A549 treated with dexamethasone at 1 μM for 4 hours (cell line): Measurements from ENCODE around the gene PPOX. TPM values are rescaled to one million over a fixed set of nuclear protein-coding genes. Genes with fewer than 3 reads are reported as not detected.

Experiments
- total RNA-seq: library from RNA; stranded (reverse); fragments of 200-300 nt; extraction: Qiagen RNA extraction; gene quantifications from 5 replicates; pipeline ENCODE4 v1.2.3, GENCODE V29; 2022

PPOX gene
- 10.8 to 16.0 TPM (median 13.4 TPM) in 5 replicates for total RNA-seq

DNA sequence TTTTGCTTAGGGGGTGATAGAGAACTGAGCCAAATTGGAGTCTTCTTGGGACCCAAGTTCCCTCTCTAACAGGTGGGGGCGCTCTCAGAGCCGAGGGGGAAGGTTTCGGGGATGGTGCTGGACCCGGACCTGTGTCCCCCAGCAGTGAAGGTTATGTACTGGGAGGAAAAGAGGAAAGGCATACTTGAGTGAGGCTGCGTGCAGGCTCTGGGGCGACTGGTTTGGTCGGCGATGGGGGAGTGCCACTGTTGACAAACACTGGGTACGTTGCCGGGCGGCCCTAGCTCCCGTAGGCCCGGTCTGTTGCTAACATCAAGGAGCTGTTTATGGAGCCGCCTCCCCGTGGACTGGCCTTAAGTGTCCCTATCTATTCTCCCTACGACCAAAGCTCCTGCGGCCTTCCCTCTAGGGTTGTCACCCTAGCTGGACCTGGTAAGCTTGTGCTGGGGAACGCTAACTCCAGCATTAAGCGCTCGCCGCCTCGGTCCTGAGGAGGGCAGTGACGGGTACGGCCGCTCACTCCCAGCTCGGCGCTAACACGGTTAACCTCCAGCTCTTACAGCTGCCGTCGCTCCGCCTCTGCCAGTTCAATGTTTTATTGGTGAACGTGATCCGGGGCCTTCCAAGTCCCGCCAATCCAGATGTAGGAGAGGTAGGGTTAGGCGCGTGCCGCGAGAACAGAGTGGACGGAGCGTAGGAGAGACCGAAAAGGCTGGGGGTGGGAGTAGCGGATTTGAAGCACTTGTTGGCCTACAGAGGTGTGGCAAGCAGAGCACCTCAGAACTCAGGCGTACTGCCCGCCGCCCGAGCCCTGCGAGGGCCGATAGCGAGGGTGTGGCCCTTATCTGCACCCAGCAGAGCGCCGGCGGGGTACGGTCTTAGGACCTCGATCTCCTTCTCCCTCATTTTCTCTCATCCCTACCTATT lies at the start of gene PPOX:
Gene PPOX, plus strand, starts transcription at position 685 of the 927 bp plus-strand sequence. CDS start 422 bp downstream, outside the sequence.

DNA sequence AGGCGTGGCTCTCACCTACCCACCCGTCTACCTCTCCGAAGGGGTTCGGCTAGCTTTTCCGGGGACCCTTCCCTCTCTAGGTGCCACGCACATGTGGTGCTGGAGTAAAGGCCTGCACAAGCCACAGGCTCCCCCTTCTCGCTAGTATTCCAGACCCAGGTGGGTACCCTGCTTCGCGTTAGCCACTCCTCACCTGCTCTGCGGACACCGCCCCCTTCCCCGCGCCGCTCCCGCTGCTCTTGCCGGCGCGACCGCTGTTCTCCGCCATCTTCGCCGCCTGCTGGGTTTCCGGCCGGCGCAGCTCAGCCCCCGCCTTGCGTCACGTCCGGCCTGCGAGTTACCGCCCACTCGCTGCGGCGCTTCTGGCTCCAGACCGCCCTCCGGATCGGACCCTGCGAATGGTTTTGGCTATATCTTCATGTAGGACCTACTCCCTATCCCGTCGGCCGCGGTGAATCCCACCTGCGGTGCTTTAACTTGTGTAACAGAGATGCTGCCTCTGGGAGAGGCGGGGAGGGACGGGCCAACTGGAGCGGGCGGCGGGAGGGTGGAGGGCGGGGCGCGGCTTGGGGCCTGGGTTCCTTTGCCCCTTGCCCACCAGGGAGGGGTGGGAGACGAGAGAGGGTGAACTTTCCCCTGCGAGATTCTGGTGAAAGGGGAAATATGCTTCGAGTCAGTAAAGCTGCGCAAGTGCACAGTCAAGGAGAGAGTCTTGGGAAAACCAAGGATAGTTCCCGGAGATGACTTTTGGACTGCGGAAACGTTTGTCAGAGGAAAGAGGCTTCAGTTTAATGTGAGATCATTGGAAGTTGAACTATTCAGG lies 48.3 kb upstream of the PPOX start, which contains the start of the genes NIT1 and PFDN2:
Gene NIT1, plus strand, starts transcription at position 347 of the 823 bp plus-strand sequence. Its CDS starts 72 bp downstream, at position 419.
Gene PFDN2, minus strand, starts transcription at position 279 of the 823 bp plus-strand sequence. Its CDS starts 11 bp downstream, at position 268.

DNA sequence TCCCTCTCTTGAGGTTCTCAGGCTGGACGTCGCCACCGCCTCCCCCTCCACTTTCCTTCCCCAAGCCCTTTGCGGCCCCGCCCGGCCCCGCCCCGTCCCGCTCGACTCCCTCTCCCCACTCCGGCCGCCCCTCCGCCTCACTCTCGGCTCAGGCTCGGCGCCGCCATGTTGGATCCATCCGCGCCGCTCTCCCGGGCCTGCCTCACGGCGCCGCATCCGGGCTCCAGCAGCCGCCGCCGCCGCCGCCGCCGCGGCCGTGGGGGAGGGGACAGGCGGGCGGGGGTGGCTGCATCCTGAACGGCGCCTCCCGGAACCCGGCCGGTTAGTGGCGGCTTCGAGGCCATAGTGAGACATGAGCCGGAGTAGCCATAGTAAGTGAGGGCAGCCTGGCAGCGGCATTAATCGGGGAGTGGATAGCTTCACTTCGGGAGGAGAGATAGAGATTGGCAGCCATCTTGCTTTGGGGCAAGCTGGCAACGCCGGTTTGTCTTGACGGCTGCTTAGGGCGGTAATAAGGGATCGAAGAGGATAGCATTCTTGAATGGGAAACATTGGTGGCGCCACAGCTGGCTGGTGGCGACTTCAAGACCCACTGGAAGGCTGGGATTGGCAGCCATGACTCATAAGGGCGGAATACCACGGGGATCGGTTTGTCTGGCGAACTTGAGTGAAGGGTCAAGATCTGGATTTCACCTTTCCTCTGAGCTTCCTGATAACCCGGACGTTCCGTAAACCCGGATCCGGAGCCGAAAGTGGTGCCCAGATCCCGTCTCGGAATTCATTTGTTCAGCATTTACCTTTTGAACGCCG lies 33.6 kb upstream of the PPOX start, which contains the start of gene DEDD:
Gene DEDD, minus strand, starts transcription at position 258 of the 810 bp plus-strand sequence. CDS start 8,205 bp downstream, outside the sequence.

DNA sequence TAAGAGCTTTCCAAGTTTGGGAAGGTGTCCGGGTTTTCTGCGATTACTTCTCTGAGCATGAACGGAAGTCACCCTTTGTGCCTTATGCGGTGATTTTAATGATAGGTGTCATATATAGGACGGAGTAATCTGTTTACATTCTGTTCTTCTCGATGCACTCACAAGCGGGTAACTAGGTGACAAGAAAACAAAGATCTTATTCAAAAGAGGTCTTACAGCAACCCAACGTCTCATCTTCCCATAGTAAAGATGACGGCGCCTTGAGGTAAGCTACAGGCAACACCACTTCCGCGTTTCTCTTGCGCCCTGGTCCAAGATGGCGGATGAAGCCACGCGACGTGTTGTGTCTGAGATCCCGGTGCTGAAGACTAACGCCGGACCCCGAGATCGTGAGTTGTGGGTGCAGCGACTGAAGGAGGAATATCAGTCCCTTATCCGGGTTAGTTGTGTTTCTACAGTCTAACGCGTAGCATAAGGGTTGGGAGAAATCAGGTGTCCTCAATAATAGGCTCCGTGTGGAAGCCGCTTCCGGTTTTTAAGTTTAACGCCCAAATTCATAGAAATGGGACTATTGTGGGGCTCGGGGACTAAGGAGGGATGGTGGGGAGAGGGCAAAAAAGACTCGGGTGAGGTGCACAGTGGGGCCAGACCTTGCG lies 12.4 kb upstream of the PPOX start, which contains the start of gene UFC1:
Gene UFC1, plus strand, starts transcription at position 297 of the 656 bp plus-strand sequence. Its CDS starts 20 bp downstream, at position 317.

DNA sequence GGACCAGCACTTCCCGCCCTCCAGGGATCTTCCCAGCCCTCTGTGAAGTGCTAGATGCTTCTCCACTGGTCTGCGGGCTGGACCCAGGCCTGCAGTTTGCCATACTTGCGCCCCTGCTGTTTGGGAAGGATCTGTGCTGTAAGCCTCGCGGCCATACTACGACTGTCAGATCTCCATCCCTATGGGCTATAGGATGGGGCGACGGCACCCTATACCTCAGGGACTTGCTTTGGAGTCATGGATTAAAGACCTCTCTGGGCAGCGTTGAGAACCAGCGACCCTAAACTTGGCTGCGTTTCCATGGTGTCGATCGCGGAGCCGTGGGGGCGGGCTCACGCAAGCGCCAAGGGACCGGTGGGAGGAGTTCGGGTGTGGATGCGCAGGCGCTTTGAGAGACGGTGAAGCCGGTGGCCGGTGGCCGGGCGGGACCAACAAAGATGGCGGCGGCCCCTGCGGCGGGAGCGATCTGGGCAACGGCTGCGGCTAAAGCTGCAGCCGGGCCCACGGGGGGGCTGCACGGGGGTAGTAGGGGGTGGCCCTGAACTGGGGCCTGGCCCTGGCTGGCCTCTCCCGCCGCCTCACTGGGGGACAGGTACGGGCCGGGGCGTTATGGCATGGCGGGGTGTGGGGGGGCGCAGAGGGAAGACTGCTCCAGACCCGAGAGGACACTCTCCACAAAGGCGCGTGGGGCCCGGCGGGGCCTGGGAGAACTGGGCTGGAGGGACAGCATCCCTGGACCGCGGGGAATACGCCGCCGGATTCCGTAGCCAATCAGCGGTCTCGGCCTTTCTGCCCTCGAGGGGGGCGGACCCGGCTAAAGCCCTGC lies 6.9 kb upstream of the PPOX start, which contains the start of gene USP21:
Gene USP21, plus strand, starts transcription at position 414 of the 826 bp plus-strand sequence. CDS start 1,141 bp downstream, outside the sequence.

DNA sequence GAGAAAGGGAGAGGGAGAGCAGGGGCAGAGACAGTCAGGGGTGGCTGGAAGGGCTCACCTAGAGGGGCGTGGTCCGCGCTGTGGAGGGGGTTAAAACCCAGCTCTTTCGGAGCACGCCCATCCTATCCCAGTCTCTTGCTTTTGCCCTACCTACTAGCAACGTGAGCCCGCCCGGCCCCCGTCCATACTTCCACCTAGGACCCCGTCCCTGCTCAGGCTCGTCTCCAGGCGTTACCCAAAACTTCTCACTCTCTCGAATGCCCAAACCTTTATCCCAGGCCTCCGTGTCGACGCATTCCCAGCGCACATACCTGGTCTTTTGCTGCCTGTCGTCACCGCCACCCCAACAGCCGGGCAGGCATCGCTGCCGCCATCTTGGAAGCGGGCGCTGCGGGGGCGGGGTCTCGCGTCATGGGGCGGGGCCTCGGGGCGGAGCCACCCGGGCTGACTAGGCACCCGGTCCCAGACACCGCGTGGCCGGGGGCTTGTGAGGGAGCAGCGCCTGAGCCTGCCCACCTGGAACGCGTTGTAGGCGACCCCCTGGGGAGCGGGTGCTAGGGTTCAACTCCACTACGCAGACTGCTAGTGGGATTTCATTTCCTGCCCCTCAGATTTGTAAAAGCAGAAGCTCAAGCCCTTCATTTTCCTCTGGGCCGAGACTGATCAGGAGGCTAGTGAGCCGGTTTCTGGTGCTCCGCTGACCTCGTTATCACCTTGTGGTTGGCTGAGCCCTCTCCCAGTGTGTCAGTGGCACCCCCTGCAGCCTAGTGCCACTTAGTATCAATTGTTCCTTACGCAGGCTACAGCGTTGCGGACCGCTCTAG lies 11.1 kb downstream of the PPOX start, which contains the start of gene B4GALT3:
Gene B4GALT3, minus strand, starts transcription at position 396 of the 824 bp plus-strand sequence. CDS start 1,447 bp downstream, outside the sequence.

DNA sequence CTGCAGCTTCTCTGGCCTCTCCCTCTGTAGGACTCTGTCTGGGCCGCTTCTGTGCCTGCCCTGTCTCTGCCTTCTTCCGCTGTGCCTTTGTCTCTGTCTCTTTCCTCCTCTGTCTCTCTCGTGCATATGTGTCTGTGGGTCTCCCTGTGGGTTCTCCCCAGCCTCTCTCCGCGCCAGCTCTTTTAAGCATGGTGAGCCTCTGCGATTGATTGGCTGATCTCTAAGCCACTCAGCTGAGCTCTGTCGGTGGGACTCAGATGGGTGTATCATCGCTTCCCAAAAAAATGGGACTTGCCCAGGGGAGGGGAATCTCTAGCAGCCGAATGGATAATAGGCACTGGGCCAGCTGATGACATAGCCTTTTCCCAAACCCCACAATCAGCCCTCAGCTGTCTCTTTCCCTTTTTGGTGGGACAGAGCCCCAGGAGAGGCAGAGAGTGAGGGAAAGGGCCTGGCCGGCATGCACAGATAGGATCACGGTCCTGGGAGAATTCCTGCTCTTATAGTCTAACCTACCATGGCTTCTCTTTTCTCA lies 32.7 kb downstream of the PPOX start, which contains the start of gene ADAMTS4:
Gene ADAMTS4, minus strand, starts transcription at position 158 of the 535 bp plus-strand sequence. CDS start 427 bp downstream, outside the sequence.

DNA sequence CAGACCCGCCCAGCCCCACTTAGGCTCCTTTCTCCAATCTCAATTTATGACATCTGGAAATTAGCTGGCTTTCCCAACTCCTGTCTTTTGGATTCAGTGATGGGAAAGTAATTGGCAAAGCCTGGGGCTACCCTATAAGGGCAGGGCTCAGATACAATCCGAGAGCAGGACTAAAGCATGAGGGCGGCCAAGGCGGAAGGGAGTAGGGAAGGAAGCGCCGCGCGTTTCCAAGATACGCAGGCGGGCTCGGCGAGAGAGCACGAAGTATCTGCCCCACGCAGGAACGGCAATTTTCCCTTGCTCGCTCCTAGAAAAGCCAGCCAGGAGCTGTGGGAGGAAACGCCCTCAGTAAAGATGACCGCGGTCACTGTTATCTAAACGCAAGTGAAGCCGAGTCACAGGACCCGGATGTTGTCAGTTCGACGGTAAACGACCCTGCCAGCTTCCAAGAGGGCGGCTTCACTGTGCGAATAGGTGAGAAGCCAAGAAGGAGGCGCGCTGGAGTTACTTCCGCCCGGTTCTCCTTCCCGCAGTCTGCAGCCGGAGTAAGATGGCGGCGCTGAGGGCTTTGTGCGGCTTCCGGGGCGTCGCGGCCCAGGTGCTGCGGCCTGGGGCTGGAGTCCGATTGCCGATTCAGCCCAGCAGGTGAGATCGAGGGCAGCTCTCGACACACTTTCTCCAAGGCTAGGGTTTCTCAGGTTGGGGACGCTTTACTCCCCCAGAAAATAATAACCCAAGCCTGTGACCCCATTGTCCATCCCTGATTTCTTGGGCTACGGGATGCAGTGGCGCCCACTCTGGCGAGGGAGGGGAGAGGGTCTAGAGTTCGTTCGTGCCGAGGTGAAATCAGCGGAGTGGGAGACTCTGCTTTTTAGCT lies 35.8 kb downstream of the PPOX start, which contains the start of gene NDUFS2:
Gene NDUFS2, plus strand, starts transcription at position 532 of the 877 bp plus-strand sequence. Its CDS starts 19 bp downstream, at position 551.

DNA sequence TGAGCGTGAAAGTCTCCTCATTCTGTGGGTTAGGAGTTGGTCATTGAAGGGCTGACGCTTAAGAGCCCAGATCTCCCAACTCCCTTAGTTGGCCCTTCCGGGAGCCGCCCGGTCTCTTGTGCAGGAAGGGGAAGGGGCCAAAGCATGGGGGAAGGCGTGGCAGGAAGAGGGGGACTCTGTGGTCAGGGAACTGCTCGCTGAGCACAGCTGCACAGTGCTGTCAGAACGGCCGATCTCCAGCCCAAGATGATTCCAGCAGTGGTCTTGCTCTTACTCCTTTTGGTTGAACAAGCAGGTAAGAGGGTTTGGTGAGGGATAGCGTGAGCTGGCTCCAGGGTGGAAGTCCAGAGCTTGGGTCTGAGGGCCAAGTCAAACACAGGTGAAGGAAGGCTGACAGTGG lies 48.9 kb downstream of the PPOX start, which contains the start of gene FCER1G:
Gene FCER1G, plus strand, starts transcription at position 220 of the 400 bp plus-strand sequence. Its CDS starts 27 bp downstream, at position 247.

Other genes with a start within 250 kb of the PPOX start
- gene ITLN2, start 211.6 kb upstream of the PPOX start, total RNA-seq: 0.66 to 1.1 TPM (median 0.82 TPM) in 5 replicates
- 58.5 to 82.8 TPM (median 74.8 TPM) in 5 replicates for gene F11R, start 145.3 kb upstream of the PPOX start, total RNA-seq
- gene TSTD1, start 127.5 kb upstream of the PPOX start, total RNA-seq: 0.17 to 0.32 TPM (median 0.24 TPM) in 3 of 5 replicates, not detected in the others
- 46.5 to 54.5 TPM (median 50.7 TPM) in 5 replicates for gene USF1, start 120.4 kb upstream of the PPOX start, total RNA-seq
- gene ARHGAP30, start 96.5 kb upstream of the PPOX start, total RNA-seq: 0.06 to 0.15 TPM (median 0.14 TPM) in 5 replicates
- 1.6 to 3.5 TPM (median 2.2 TPM) in 5 replicates for gene NECTIN4, start 76.9 kb upstream of the PPOX start, total RNA-seq
- gene KLHDC9, start 68.1 kb upstream of the PPOX start, total RNA-seq: 1.5 to 2.1 TPM (median 1.6 TPM) in 5 replicates
- gene PFDN2, start 48.4 kb upstream of the PPOX start, total RNA-seq: 97.6 to 118 TPM (median 102 TPM) in 5 replicates
- gene NIT1, start 48.3 kb upstream of the PPOX start, total RNA-seq: 27.5 to 32.9 TPM (median 31.8 TPM) in 5 replicates
- gene DEDD, start 33.8 kb upstream of the PPOX start, total RNA-seq: 27.0 to 38.1 TPM (median 34.9 TPM) in 5 replicates
- gene UFC1, start 12.4 kb upstream of the PPOX start, total RNA-seq: 89.0 to 149 TPM (median 91.5 TPM) in 5 replicates
- 14.8 to 21.6 TPM (median 20.7 TPM) in 5 replicates for gene USP21, start 6.9 kb upstream of the PPOX start, total RNA-seq
- 20.3 to 26.3 TPM (median 25.3 TPM) in 5 replicates for gene B4GALT3, start 11.1 kb downstream of the PPOX start, total RNA-seq
- gene ADAMTS4, start 32.6 kb downstream of the PPOX start, total RNA-seq: 0.01 TPM in 3 of 5 replicates, not detected in the others
- gene NDUFS2, start 35.9 kb downstream of the PPOX start, total RNA-seq: 80.5 to 103 TPM (median 82.4 TPM) in 5 replicates
- gene FCER1G, start 48.9 kb downstream of the PPOX start, total RNA-seq: 0.23 to 0.34 TPM (median 0.25 TPM) in 3 of 5 replicates, not detected in the others
- gene APOA2, start 57.2 kb downstream of the PPOX start, total RNA-seq: not detected in 5 replicates
- 9.3 to 11.1 TPM (median 11.0 TPM) in 5 replicates for gene TOMM40L, start 59.6 kb downstream of the PPOX start, total RNA-seq
- not detected in 5 replicates for gene NR1I3, start 71.8 kb downstream of the PPOX start, total RNA-seq
- gene PCP4L1, start 92.3 kb downstream of the PPOX start, total RNA-seq: 0.07 to 0.12 TPM (median 0.09 TPM) in 3 of 5 replicates, not detected in the others
- gene MPZ, start 143.5 kb downstream of the PPOX start, total RNA-seq: 0.15 to 0.26 TPM (median 0.23 TPM) in 5 replicates
- 191 to 237 TPM (median 201 TPM) in 5 replicates for gene SDHC, start 148.0 kb downstream of the PPOX start, total RNA-seq
- 0.16 to 0.29 TPM (median 0.24 TPM) in 4 of 5 replicates, not detected in the other for gene CFAP126, start 201.4 kb downstream of the PPOX start, total RNA-seq